GM19372 (cell line): ENCODE data around the gene ZBTB26.

Source experiments
- ATAC-seq: cut with Tn5 transposase; IDR thresholded peaks from one replicate; pipeline ENCODE4 v1.9.1; 2021; ENCODE audit warnings: mild to moderate bottlenecking, low read depth, moderate library complexity; ENCODE audit not compliant: unreplicated experiment

ZBTB26 gene

GRCh38 chr9:122931226-122932121 lies at the start of gene ZBTB26:
ZBTB26 (minus strand) TSS chr9:122931512; CDS start chr9:122919934, 11,578 bp downstream.
- peak; percentile 96 for ATAC-seq

GRCh38 chr9:122978601-122979000 lies 47.3 kb upstream of the ZBTB26 start:
- no peak for ATAC-seq

- ATAC-seq = no peak
These were observed 43.9 kb upstream of the ZBTB26 start for GRCh38 chr9:122975196-122975595.

DNA sequence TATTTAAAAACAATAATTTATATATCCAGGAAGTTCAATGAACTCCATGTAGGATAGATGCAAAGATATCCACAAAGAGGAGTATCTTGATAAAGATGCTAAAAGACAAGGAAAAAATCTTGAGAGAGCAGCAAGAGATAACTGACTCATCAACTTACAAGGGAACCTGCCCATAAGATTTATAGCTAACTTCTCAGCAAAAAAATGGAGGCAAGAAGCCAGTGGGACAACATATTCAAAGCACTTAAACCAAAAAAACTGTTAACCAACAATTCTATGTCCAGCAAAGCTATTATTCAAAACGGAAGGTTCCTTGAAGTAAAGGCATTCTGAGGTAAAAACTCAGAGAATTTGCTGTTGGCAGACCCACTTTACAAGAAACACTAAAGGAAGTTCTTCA lies 29.8 kb upstream of the ZBTB26 start:
- no peak for ATAC-seq

DNA sequence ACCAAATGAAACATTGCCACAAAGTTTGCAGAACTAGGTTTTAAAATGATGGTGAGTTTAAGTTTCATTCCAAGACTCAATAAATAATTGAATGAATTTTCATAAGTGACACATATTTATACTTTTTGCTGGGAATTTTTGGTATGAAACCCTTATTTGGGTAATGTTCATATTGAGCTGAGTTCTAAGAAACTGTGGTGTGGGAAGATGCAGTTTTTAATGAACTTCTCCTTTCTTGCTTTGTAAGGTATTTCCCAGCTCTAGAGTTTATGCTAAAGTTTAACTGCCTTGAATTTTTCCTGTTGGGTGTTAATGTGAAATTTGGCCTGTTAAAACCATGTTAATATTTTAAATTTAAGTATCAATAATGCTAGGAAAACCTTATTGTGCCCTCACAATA lies 24.6 kb upstream of the ZBTB26 start:
- no peak for ATAC-seq

GRCh38 chr9:122954253-122954691 lies 23.0 kb upstream of the ZBTB26 start:
- ATAC-seq = no peak

GRCh38 chr9:122951056-122951455 lies 19.7 kb upstream of the ZBTB26 start:
- ATAC-seq = no peak

GRCh38 chr9:122950263-122950662 lies 19.0 kb upstream of the ZBTB26 start:
- no peak for ATAC-seq

GRCh38 chr9:122949696-122950095 lies 18.4 kb upstream of the ZBTB26 start:
- ATAC-seq = no peak

- ATAC-seq = no peak
These were observed 17.0 kb upstream of the ZBTB26 start for GRCh38 chr9:122948313-122948712.

DNA sequence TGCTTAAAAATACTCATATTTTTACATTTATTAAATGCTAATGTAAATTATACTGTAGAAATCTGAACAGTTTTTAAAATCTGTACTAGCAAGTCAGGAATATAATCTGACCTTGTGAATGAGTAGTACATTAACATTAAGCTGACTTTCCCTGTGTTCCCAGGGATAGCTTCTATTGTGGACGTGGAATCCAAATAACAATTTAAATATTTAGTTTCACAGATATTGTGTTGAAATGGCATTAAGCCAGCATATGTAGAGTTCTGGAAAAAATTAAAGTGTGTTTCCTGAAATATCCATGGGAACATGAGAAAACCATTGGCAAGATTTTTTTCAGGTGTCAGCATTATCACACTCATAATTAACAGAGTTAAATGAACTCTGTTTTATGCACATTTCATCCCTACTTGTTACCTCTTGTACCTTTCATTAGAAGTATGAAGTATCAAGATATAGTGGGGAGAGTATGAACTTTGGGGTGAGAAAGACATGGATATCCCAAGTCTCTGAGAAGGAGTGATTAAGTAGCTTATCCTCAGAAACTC lies 15.2 kb upstream of the ZBTB26 start:
- no peak for ATAC-seq

DNA sequence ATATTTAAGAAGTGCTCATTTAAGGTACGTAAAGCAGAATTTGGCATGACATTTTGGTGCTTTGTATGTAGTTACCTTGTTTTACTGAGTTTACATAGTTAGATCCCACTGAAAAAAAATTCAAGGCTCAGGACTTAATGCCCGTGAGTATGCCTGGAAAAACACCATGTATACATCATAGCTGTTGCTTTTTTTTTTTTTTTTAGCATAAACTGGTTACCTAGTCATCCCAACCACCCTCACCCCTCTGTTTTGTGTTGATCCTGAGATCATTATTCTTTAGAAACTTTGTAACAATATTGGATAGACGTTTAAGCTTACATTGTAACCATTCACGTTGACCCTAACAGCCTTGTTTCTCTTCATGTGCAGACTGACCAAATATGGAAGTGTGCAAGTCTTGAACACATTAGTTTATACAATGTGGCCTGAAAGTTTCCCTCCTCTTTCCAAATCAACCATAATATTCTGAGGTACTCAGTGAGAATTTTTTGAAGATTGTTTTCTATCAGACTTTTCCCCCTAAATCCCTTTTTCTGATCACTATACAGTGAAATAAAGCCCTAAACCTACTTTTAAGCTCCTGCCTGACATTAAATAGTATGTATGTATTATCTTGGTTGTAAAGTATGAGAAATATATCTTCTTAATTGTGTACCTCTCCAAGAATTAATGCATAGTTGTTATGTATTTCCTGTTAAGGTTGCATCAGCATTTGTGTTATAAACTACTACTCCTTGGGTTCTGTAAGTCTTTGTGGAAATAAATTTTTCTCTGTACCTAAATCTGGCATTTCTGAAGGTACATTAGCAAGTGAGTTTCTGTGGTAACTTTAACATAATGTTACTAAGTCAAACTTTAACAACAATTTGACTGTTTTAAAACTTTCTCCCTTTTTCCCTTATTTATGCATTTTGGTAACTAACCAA lies 13.9 kb upstream of the ZBTB26 start:
- ATAC-seq = no peak

DNA sequence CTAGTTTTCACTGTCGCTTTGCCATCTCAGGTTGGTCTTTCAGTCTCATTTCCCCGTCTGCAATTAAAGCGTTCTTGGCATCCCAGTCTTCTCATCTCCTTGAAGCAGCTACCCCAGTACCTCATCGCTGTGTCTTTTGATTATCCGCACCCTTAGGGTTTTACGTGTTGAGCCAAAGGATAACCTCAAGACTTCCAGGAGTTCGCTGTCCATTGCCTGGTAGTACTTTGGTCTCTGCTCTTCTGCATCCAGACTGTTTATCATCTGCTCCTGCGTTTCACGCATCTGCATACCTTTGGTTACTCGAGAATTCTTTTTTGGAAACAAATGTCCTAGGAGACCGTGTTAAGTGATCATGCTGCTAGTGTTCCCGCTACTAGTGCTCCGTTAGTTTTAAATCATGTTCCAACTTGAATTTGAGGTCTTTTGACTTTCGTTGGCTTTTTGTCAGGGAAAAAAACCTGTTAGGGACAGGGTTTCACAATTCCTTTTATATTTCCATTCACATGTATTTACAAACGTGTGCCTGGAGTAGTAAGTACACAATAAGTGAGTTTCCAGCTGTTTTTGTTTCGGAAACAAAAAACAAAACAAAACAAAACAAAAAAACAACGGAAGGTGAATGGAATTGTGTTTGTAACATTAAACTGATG lies 10.4 kb upstream of the ZBTB26 start:
- ATAC-seq = no peak

- peak; percentile 98 for ATAC-seq
These were observed 9.7 kb upstream of the ZBTB26 start, which contains the start of gene RABGAP1 for GRCh38 chr9:122940749-122941581. RABGAP1 (plus strand) TSS chr9:122941020; CDS start chr9:122957060, 16,040 bp downstream.

GRCh38 chr9:122940454-122940748 lies 9.1 kb upstream of the ZBTB26 start:
- ATAC-seq = no peak

GRCh38 chr9:122939601-122940000 lies 8.3 kb upstream of the ZBTB26 start:
- ATAC-seq = no peak

DNA sequence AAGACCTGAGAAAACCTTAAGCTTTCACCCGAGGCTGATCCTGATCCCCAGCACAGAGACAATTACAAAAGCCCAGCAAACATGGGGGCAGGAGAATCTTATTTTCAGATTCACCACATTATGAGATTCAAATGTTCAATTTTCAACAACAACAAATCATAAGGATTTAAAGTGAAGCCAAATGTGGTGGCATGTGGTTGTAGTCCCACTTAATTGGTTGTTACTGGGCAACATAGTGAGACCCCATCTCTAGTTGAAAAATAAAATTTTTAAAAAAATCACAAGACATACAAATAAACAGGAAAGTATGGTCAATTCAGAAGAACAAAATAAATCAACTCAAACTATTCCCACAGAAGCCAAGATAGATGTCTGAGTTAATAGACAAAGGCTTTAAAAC lies 5.6 kb upstream of the ZBTB26 start:
- ATAC-seq = no peak

DNA sequence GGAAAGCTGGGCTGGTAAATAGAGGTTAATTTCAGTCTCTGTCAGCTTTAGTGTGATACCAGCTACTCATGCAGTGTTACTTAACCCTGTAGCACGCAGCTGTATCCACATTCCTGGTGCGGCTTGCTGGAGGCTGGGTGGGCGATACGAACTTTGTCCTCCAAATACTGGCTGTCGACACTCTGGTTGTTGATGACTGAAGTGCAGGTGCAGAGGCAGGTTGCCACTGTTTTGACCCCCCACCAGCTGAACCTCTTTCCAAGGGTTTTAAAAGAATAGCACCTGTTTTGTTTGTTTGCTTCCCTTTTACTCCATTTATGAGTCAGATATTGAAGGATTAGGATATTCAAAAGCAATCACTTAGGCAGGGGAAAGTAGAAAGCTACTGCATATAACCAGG lies 5.2 kb upstream of the ZBTB26 start:
- ATAC-seq = no peak

GRCh38 chr9:122930541-122931225 lies 629 bp downstream of the ZBTB26 start:
- ATAC-seq = no peak
